Fibroblast of skin of back (primary cell): ENCODE measurements around the gene ZNF880. TPM values are rescaled to one million over a fixed set of nuclear protein-coding genes. Genes with fewer than 3 reads are reported as not detected.
"Not testable (repeated sequence)": the region's sequence is repeated elsewhere in the genome, so short reads cannot be mapped to it uniquely, and the experiment has no call there.

Experiments used
- DNase-seq: peaks from one replicate; pipeline ENCODE4 v3.0.0-alpha.2; 2013
- polyA plus RNA-seq, 2 experiments: library from polyadenylated mRNA; unstranded; fragments of 120-200 nt; gene quantifications; one replicate each; pipeline ENCODE4 v1.2.1, GENCODE V29; 2013; ENCODE audit not compliant: insufficient read length in 2 of 2

ZNF880 gene
- 5.9 TPM for polyA plus RNA-seq (2013, experiment 1 of 2; ENCODE audit: insufficient read length)
- polyA plus RNA-seq (2013, experiment 2 of 2; ENCODE audit: insufficient read length) = 8.8 TPM

- peak; percentile 93 for DNase-seq
Measured at GRCh38 chr19:52369559-52370340, at the start of gene ZNF880. Gene ZNF880, plus strand, starts transcription at chr19:52369923. Its CDS starts 43 bp downstream, at chr19:52369966.

DNA sequence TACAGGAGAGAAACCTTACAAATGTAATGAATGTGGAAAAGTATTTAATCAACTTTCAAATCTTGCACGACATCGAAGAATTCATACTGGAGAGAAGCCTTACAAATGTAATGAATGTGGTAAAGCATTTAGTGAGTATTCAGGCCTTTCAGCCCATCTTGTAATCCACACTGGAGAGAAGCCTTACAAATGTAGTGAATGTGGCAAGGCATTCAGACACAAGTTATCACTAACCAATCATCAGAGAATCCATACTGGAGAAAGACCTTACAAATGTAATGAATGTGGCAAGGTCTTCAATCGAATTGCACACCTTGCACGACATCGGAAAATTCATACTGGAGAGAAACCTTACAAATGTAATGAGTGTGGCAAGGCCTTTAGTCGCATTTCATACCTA is 47.3 kb upstream of the ZNF880 start:
- no peak for DNase-seq

DNA sequence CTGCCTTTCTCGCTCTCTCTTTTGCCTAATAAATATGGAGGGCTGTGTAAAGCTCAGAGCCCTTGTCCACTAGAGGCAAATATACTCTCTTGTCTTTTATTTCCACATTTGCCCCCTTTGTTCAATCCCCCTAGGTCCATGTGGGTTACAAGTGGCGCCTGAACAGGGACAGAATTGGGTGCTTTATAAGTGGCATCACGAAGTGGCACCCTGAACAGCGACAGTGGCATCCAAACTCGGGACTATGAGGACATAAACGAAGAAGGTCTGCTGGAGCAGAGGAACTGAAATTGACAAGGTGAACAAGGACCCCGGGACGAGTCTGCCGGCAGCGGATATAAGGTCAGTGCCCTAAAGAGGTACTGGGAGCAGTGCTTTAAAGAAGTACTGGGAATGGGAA is 38.0 kb upstream of the ZNF880 start:
- peak; percentile 17 for DNase-seq

GRCh38 chr19:52335768-52336116 is 34.0 kb upstream of the ZNF880 start:
- DNase-seq = no peak

DNA sequence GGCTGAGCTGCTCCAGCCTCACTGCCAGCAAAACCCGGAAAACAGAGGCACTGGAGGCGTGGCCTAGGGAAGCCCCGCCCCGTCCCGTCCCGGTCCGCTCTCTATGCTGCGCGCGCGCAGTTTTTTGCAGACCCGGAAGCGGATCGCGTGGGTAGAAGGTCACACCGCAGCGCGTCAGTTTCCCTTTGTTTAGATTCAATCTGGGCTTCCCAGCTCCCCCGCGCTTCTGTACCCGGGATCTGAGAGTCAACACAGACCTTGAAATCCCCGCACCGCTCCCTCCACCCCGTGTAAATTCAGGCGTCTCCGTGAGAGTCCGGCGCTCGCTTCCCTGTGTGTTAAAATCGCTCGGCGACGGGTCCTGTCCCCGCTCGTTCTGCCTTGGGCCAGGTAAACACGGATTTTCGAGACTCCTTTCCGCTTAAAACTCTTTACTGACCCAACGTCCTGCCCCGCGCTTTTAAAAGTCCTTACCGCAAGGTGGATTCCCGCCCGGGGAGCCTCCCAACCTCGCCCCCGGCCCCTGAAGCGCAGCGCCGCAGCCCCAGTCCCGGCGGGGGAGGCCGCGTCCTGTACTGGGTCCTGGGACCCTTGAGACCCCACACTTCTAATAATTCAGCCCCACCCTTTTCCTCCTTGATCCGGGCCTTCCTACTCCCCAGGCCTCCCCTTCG is 33.5 kb upstream of the ZNF880 start, which contains the start of gene ZNF610:
ZNF610 (plus strand) TSS at position 127 of the 674 bp plus-strand sequence. CDS start 12,930 bp downstream, outside the sequence.
- peak; percentile 79 for DNase-seq

DNA sequence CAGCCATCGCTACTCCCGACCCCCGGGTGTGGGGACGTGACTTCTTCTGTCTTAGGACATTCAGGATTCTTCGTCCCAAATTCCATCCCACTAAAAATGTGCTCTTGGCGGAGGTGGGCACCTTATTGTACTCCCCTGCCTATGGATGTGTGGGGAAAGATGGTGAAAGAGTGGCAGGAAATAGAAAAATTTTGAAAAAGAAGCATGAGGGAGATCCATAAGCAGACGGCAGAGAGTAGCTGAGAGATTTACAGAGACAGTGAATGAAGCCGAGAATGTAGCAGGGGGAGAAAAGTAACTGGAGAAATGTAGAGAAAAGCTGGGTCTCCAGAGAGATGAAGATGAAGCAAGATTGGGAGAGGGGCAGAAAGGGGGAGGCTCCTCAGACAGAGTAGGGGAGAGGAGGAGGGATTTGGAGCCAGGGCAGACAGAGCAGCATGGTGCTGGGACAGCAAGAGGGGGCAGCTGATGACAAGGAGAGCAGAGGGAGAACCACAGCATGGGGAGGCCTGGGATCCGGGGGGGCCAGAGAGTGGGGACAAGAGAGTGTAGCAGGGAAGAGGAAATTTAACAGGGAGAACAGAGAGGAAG is 32.8 kb upstream of the ZNF880 start:
- peak; percentile 9 for DNase-seq

DNA sequence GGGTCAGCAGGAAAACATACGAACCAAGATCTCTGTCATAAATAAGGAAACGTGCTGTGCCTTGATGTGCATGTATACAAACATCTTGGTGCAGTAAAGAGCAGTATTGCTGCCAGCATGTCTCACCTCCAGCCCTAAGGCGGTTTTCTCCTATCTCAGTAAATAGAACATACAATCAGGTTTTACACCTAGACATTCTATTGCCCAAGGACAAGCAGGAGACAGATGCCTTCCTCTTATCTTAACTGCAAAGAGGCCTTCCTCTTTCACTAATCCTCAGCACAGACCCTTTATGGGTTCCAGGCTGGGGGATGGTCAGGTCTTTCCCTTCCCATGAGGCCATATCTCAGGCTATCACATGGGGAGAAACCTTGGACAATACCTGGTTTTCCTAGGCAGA is 30.7 kb upstream of the ZNF880 start:
- DNase-seq = not testable (repeated sequence)

GRCh38 chr19:52343548-52343947 is 26.2 kb upstream of the ZNF880 start:
- DNase-seq = peak; percentile 26

GRCh38 chr19:52345162-52345561 is 24.6 kb upstream of the ZNF880 start:
- no peak for DNase-seq

GRCh38 chr19:52351512-52351911 is 18.2 kb upstream of the ZNF880 start:
- DNase-seq = no peak

DNA sequence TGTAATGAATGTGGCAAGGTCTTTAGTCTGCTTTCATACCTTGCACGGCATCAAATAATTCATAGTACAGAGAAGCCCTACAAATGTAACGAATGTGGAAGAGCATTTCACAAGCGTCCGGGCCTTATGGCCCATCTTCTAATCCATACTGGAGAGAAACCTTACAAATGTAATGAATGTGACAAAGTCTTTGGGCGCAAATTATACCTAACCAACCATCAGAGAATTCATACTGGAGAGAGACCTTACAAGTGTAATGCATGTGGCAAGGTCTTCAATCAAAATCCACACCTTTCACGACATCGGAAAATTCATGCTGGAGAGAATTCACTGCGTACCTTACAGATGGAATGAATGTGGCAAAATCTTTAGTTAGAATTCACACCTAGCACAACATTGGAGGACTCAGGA is 3.3 kb upstream of the ZNF880 start:
- DNase-seq = no peak

DNA sequence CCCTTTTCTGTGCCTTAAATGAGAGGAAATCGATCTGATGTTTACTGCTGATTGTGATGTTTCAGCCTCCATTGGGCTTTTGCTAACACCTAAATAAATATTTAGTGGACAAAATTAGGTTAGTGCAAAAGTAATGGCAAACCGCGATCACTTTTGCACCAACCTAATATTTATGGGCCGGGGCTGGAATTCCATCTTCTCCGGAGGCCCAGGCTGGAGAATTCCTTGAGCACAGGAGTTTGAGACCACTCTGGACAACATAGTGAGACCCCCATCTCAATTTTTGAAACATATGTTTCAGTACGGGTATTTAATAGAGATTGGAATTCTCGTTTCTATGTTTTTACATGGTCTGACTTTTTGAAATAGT is 603 bp downstream of the ZNF880 start:
- no peak for DNase-seq

- no peak for DNase-seq
Measured at GRCh38 chr19:52391135-52391534, 21.4 kb downstream of the ZNF880 start.

- peak; percentile 94 for DNase-seq
Measured at GRCh38 chr19:52397310-52398080, 27.8 kb downstream of the ZNF880 start, which contains the start of gene ZNF528. Gene ZNF528, plus strand, starts transcription at chr19:52397849. Its CDS starts 4,165 bp downstream, at chr19:52402014.

DNA sequence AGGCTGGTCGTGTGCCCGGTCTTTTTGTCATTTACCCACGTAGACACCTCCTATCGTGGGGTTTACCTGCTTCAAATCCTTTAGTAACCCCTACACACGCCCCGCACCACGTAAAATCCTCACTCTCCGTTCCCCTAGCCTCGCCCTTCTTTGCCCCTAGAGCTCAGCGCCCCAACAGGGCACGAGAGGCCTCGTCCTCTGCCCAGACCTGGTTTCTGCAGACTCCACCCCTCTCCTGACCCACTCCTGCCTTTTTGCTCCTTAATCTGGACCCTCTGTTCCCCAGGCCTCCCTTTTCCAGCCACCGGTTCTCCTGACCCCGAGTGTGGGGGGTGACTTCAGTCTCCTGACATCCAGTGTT is 28.3 kb downstream of the ZNF880 start:
- DNase-seq = peak; percentile 15

- DNase-seq = no peak
Measured at GRCh38 chr19:52410276-52410675, 40.6 kb downstream of the ZNF880 start.

GRCh38 chr19:52415711-52416110 is 46.0 kb downstream of the ZNF880 start:
- DNase-seq = no peak

DNA sequence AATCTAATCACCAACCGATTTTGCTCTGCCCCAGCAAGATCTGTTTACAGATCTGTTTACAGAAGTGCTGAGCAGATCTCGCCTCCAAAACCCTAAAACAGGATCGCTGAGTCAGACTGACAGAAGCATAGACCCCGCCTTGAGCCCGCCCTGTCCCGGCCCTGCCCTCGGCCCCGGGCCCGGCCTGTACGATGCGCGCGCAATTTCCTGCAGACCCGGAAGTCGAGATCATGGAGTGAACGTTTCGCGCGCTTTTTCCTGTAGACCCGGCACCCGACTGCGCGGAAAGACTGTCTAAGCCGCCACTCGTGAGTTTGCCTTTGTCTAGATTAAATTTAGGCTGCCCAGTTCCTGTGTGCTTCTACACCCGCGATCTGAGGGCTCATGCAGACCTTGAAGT is 59.2 kb downstream of the ZNF880 start, which contains the start of gene ZNF534:
ZNF534 (plus strand) TSS at position 212 of the 400 bp plus-strand sequence. CDS start 2,327 bp downstream, outside the sequence.
- no peak for DNase-seq
